GM12878 (cell line): ENCODE data around the gene LRCH4. TPM values are rescaled to one million over a fixed set of nuclear protein-coding genes. Genes with fewer than 3 reads are reported as not detected.

Source experiments
- BCL3 ChIP-seq: IDR thresholded peaks from 2 replicates; pipeline ENCODE4 v1.6.1; 2011; ENCODE audit warnings: borderline replicate concordance, low read depth, mild to moderate bottlenecking, moderate library complexity, low read length; ENCODE audit not compliant: insufficient read depth, poor library complexity, severe bottlenecking
- CHD1 ChIP-seq: IDR thresholded peaks from 2 replicates; pipeline ENCODE4 v1.6.1; 2012; ENCODE audit warnings: low read depth, low read length, improper control_type of control experiment
- EGR1 ChIP-seq, 2 experiments: IDR thresholded peaks; 1 replicate in 1 of 2; 2 replicates in 1 of 2; pipeline ENCODE4 v1.6.1; 2011 to 2012; ENCODE audit warnings: low read depth in 2 of 2, low read length in 2 of 2, borderline replicate concordance in 1 of 2, mild to moderate bottlenecking in 1 of 2, moderate library complexity in 1 of 2
- ELK1 ChIP-seq: IDR thresholded peaks from 2 replicates; pipeline ENCODE4 v1.6.1; 2012; ENCODE audit warnings: low read depth, low read length, improper control_type of control experiment
- FOS ChIP-seq: IDR thresholded peaks from 3 replicates; pipeline ENCODE4 v1.6.1; 2011; ENCODE audit warnings: borderline replicate concordance; ENCODE audit not compliant: insufficient read length; ENCODE audit errors: extremely low read depth
- IKZF2 ChIP-seq, 2 experiments: fragments of 450-650 bp; IDR thresholded peaks; 2 replicates each; pipeline ENCODE4 v1.6.1; 2017; ENCODE audit warnings: mild to moderate bottlenecking in 2 of 2, moderate library complexity in 2 of 2
- JUND ChIP-seq: IDR thresholded peaks from 2 replicates; pipeline ENCODE4 v1.6.1; 2012; ENCODE audit warnings: low read depth, mild to moderate bottlenecking, low read length, improper control_type of control experiment, moderate library complexity
- KDM1A ChIP-seq: fragments of 200-600 bp; sonication (generic); IDR thresholded peaks from 2 replicates; pipeline ENCODE4 v1.6.1; 2016; ENCODE audit warnings: borderline replicate concordance
- LARP7 ChIP-seq: fragments of 450-650 bp; IDR thresholded peaks from 2 replicates; pipeline ENCODE4 v1.6.1; 2017; ENCODE audit warnings: mild to moderate bottlenecking
- MLLT1 ChIP-seq: fragments of 450-650 bp; IDR thresholded peaks from 2 replicates; pipeline ENCODE4 v1.6.1; 2016; ENCODE audit warnings: mild to moderate bottlenecking
- MYB ChIP-seq: fragments of 150-350 bp; IDR thresholded peaks from 2 replicates; pipeline ENCODE4 v1.6.1; 2014; ENCODE audit warnings: mild to moderate bottlenecking, low read depth, low read length, borderline replicate concordance
- NR2F1 ChIP-seq: fragments of 450-650 bp; conservative IDR thresholded peaks from 2 replicates; pipeline ENCODE4 v1.6.1; 2017; ENCODE audit warnings: mild to moderate bottlenecking
- PAX8 ChIP-seq: fragments of 450-650 bp; IDR thresholded peaks from 2 replicates; pipeline ENCODE4 v1.6.1; 2017; ENCODE audit warnings: mild to moderate bottlenecking, moderate library complexity
- PBX3 ChIP-seq: IDR thresholded peaks from 2 replicates; pipeline ENCODE4 v1.6.1; 2011; ENCODE audit warnings: mild to moderate bottlenecking, low read depth, low read length, moderate library complexity; ENCODE audit not compliant: insufficient replicate concordance
- PML ChIP-seq: IDR thresholded peaks from 2 replicates; pipeline ENCODE4 v1.6.1; 2012; ENCODE audit warnings: low read length, inconsistent platforms
- RELA ChIP-seq: fragments of 450-650 bp; IDR thresholded peaks from 2 replicates; pipeline ENCODE4 v1.8.0; 2014; ENCODE audit warnings: borderline replicate concordance; ENCODE audit not compliant: partially characterized antibody
- SKIL ChIP-seq: fragments of 450-650 bp; IDR thresholded peaks from 2 replicates; pipeline ENCODE4 v1.6.1; 2017; ENCODE audit warnings: mild to moderate bottlenecking, low read depth, inconsistent platforms; ENCODE audit not compliant: poor library complexity, severe bottlenecking
- TAF1 ChIP-seq: IDR thresholded peaks from 2 replicates; pipeline ENCODE4 v1.6.1; 2011; ENCODE audit warnings: mild to moderate bottlenecking, low read depth, low read length, borderline replicate concordance
- USF1 ChIP-seq: IDR thresholded peaks from 2 replicates; pipeline ENCODE4 v1.6.1; 2011; ENCODE audit warnings: borderline replicate concordance, low read depth, mild to moderate bottlenecking, moderate library complexity, mixed read lengths, low read length; ENCODE audit not compliant: insufficient read depth; ENCODE audit errors: extremely low read length
- polyA plus RNA-seq, 11 experiments: library from polyadenylated mRNA; depleted of rRNA in 4 of 11; unstranded in 6 of 11; stranded (reverse) in 5 of 11; fragments of >200 nt; fragmentation: Nextera tagmentation in 4 of 11; fragmentation: Illumina TruSeq in 1 of 11; extraction: Ambion mirVana in 4 of 11; extraction: Trizol in 1 of 11; gene quantifications; 1 replicate in 1 of 11; 2 replicates in 10 of 11; pipeline versions ENCODE4 v1.2.1 to v1.2.3, GENCODE V29; 2011 to 2016; ENCODE audit warnings: inconsistent platforms in 2 of 11, missing spikeins in 2 of 11, low read depth in 1 of 11
- total RNA-seq, 4 experiments: library from RNA; depleted of rRNA in 3 of 4; stranded (reverse); fragments of >200 nt in 3 of 4; fragmentation: Illumina TruSeq in 1 of 4; extraction: Trizol in 1 of 4; gene quantifications; 2 replicates each; pipeline versions ENCODE4 v1.2.1 to v1.2.3, GENCODE V29; 2013 to 2021

LRCH4 gene
- total and polyA plus RNA-seq, 10 of the 15 experiments (the other 5 are each of a cell fraction or from before 2014, with no cell fraction given): 0.58 to 96.7 (median 28.4) TPM

- TF ChIP-seq ELK1: no peak
- TF ChIP-seq CHD1: no peak
- TF ChIP-seq LARP7: no peak
- TF ChIP-seq PAX8: no peak
- TF ChIP-seq IKZF2 (IDR thresholded peaks at IDR 0.05): no peak; a peak in 1 of 4 replicates
- peak; percentile 49; the same call in 1 of the 2 replicates for TF ChIP-seq TAF1
- TF ChIP-seq MLLT1: no peak
- TF ChIP-seq PML: no peak
- no peak for TF ChIP-seq NR2F1
- no peak for TF ChIP-seq PBX3
- TF ChIP-seq RELA: no peak
- no peak for TF ChIP-seq USF1
- peak; percentile 79 for TF ChIP-seq SKIL
- no peak for TF ChIP-seq KDM1A
- TF ChIP-seq JUND: no peak
- TF ChIP-seq MYB: no peak
- TF ChIP-seq EGR1 (IDR thresholded peaks at IDR 0.05; ENCODE audit: borderline replicate concordance in 1 of 2, low read depth in 2 of 2, low read length in 2 of 2): no peak
- no peak for TF ChIP-seq FOS
- TF ChIP-seq BCL3: no peak
These were observed 39.6 kb downstream of the LRCH4 start (continued) for GRCh38 chr7:100546129-100546925.
